ENCODE measurements around the gene INSC.
"Not testable (repeated sequence)": the region's sequence is repeated elsewhere in the genome, so short reads cannot be mapped to it uniquely, and the experiment has no call there.

The INSC gene, protein sequence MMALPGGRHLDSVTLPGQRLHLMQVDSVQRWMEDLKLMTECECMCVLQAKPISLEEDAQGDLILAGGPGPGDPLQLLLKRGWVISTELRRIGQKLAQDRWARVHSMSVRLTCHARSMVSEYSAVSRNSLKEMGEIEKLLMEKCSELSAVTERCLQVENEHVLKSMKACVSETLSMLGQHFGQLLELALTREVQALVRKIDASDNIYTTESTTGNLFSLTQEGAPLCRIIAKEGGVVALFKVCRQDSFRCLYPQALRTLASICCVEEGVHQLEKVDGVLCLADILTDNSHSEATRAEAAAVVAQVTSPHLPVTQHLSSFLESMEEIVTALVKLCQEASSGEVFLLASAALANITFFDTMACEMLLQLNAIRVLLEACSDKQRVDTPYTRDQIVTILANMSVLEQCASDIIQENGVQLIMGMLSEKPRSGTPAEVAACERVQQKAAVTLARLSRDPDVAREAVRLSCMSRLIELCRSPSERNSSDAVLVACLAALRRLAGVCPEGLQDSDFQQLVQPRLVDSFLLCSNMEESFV

GRCh38 chr11:15114501-15115475 is at the start of gene INSC:
TSS of gene INSC (plus strand) at chr11:15114923. CDS start at chr11:15149175, 34,252 bp downstream.
- DNase-seq: no peak

DNA sequence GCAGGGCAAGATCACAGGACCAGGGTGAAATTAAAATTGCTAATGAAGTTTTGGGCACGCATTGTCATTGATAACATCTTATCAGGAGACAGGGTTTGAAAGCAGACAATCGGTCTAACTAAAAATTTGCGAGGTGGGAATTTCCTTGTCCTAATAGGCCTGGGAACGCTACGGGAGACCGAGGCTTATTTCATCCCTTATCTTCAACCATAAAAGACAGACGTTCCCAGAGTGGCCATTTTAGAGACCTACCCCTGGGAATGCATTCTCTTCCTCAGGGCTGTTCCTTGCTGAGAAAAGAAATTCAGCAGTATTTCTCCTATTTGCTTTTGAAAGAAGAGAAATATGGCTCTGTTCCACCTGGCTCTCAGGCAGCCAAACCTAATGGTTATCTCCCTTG is 45.0 kb upstream of the INSC start:
- not testable (repeated sequence) for DNase-seq

DNA sequence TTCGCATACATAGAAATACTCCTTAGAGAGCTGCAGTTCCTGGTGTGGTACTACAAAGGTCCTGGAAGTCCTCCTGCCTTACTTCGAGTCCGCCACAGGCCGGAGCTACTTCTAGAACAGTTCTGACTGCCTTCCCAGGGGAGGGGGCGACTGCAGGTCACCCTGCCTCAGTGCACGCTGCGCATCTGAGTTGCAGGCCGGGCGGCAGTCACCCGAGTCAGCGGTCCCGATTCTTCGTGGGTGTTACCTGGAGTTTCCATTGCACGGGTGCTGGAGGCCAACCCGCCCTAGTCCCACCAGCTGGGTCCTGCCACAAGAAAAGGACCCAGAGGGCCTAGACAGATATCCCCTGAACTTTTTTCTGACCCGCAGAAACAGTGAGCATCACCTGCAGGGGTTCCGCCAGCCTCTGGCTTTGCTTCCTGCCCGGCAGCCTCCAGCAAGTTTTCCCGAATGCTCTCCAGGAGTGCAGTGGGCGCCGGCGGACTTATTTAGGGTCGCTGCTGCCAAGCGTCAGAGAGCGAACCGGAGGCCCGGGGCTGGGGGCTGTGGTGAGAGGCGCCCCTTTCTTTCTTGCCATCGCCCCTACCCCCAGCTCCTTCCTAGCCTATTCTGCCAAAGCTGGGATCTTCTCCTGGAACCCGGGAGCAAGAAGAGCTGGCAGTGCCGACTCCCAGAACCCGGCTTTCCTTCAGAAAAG is 43.0 kb upstream of the INSC start:
- no peak for DNase-seq

GRCh38 chr11:15072551-15073143 is 42.1 kb upstream of the INSC start:
- DNase-seq: no peak

DNA sequence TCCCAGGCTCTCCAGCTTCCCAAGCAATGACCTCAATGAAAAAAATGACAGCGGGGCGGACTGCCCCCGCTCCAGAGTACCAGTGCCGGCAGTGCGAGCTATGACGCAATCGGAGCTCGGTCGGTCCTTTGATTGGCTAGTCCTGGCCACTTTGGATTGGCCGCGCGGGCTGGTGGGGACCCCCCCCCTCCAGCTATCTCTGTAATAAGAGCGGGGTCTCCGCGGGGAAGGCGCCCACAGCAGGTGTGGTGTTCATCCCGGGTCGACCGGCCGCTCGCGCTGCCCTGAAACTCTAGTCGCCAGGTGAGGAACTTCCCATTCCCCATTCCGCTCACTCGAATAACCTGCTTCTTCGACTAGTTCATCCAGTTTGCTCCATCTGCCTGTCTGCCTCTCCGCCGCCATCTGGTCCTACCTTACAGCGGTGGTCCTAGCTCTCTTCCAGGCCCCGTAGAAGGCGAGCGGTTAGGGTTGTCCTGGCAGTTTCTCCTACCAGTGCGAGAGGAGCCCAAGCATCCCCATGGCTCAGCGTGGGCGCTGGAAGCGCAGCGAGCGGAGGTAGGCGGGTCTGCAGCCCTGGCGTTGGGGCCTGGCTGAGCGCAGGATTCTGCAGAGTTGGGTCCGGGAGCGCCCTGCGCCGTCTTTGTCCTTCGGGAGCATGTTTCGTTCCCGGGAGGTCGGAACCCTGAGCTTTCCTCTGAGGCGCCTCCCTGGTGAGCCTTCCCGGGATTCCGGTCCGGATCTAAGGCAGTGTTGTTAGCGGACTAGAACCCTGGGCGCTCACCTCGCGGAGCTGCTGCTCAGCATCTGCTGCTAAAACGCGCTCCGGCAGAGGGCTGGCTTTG is 41.1 kb upstream of the INSC start, which contains the start of gene CALCB:
CALCB (plus strand) TSS at position 233 of the 845 bp plus-strand sequence. CDS start 1,126 bp downstream, outside the sequence.
- peak; percentile 4 for DNase-seq

DNA sequence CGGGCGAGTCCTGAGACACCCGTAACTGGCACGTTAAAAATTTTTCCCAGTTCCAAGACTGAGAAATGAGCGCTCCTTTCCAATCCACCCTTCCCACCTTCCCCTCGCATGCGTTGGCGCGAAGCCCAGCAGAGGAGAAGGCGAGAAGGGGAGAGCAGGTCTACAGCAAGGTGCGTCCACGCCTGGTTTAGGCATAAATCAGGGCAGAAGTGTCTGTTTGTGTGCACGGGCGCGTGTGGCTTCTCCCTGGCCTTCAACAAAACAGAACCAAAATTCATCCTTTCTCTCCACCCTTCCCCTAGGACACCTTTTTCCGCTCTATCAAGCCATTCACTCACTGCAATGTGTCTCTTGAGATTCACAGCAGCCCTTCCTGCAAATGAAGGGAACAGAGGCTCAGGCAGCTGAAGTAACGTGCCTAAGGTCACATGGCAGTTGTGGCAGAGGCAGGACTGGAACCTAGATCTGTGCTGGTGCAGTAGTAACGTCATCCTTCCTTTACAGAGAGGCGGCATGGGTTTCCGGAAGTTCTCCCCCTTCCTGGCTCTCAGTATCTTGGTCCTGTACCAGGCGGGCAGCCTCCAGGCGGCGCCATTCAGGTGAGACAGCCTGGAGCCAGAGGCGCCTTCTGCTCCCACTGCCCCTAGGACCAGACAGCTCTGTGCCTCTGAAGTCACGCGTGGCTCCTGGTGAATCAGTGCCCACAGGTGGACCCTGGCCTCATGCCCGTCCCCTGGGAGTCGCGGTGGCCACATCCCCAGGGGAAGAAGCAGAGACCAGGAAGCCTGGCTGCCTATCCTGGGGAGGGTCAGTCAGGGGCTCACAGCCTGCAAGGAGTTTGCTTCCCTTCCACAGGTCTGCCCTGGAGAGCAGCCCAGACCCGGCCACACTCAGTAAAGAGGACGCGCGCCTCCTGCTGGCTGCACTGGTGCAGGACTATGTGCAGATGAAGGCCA is 40.2 kb upstream of the INSC start:
- peak; percentile 79 for DNase-seq

GRCh38 chr11:15075162-15075526 is 39.6 kb upstream of the INSC start:
- no peak for DNase-seq

- no peak for DNase-seq
These were observed 23.5 kb upstream of the INSC start for GRCh38 chr11:15091175-15091574.

DNA sequence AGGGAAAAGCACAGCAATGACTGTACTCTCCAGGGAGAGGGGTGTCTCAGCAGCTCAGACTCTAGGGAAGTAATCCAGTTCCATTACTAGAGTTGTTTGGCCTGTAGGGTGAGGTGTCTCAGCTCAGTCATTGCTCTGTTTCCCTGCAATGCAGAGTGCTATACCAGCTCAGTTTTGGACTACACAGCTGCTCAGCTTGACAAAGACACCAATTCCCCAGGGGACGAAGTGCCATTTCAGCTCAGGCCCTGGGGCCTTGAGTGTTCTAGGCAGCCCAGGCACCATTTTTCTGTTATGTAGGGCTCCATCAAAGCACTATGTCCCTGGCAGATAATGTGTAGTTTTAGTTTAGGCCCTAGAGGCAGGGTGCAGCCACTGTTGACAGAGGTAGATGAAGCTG is 23.1 kb upstream of the INSC start:
- DNase-seq: no peak

DNA sequence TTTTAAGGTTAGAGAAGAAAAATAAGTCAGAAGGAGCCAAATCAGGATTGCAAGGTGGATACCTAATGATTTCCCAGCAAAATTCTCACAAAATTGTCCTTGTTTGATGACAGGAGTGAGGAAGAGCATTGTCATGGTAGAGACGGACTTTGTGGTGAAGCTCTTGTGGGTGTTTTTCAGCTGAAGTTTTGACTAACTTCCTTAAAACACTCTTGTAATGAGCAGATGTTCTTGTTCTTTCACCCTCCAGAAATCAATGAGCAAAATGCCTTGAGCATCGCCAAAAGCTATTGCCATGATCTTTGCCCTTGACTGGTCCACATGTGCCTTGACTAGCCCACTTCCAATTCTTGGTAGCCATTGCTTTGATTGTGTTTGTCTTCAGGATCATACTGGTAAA is 21.3 kb upstream of the INSC start:
- DNase-seq: no peak

- DNase-seq: no peak
These were observed 18.9 kb upstream of the INSC start for GRCh38 chr11:15095736-15096228.

DNA sequence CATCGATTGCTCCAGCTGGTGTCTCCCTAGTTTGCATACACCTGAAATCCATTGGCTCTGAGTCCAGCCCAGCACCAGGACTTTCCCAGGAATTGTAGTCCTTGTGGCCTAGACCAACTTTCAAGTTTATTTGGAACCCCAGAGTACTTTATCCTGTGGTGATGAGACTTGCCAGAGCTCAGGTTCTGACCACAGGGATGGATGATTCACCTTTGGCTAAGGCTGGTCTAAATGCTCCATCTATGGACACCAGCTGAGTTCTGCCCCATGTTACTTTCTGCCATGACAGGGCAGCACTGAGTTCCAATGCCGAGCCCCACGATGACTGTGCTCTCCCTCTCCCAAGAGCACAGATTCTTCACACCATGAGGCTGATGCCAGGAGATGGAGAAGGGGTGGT is 17.3 kb upstream of the INSC start:
- DNase-seq: no peak

DNA sequence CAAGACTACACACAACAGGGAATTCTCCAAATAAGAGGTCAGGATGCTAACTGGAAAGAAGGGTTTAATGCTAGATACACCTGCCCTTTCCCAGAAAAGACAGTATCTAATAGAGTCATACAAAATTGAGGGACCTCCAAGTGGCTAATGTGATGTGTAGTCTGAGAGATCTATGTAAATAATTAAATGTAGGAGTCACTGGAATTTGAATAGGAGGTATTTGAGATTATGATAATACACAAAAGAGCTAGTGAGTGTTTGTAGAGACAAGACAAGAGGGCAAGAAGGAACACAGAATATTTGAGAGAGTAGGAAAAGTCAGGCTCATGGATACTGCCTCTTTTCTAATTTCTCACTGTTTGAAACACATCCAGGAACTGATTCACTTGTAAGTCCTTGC is 15.5 kb upstream of the INSC start:
- no peak for DNase-seq

GRCh38 chr11:15101072-15101709 is 13.5 kb upstream of the INSC start:
- peak; percentile 37 for DNase-seq

DNA sequence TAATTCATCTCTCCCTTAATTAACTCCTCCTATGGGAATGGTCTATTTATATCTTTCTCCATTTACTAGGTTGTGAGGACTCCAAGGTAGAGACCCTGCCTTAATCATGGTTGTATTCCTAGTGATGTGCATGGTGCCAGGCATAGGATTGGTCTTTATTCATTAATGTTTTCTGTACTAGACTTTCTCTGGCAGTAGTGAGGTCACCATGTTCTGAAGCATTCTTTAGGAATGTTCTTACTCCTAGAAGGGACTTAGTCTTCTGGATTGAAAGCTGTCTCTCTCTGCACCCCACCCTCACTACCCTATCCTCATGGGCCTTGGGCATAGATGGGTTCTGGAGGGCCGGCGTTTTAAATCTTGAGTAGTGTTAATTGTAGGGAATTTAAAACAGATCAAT is 10.6 kb upstream of the INSC start:
- DNase-seq: no peak

DNA sequence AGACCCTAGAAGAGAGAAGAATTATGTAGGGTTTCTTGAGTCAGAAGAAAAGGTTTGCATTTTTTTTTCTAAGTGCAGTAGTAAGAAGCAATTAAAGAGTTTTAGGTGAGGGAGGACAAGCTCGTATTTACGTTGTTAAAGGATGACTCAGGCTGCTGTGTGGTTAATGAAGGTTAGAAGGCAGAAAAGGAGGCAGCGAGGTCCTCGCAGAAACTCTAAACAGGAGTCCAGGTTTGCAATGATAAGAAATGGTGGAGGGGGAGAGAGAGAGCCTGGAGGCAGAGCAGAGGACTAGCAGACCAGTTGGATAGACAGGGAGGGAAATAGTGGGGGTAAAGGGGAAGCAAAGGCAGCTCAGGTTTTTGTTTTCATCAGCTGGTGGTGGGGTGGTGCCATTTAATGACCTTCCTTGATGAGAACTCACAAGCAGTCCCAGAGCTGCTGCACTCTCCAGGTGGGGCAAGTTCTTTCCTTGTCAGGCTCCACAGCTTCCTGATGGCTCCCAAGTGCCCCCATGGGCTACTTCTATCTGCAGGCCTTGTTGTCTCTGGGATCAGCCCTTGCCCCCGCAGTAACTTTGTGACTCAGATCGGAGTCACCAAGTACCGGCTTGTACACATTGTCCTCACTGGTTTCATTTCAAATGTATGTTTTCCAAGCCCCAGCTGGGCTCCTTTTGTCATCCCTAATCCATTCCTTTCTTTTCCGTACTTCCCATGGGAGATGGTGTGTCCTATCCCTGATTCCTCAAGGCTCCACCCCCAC is 8.3 kb upstream of the INSC start:
- DNase-seq: no peak

DNA sequence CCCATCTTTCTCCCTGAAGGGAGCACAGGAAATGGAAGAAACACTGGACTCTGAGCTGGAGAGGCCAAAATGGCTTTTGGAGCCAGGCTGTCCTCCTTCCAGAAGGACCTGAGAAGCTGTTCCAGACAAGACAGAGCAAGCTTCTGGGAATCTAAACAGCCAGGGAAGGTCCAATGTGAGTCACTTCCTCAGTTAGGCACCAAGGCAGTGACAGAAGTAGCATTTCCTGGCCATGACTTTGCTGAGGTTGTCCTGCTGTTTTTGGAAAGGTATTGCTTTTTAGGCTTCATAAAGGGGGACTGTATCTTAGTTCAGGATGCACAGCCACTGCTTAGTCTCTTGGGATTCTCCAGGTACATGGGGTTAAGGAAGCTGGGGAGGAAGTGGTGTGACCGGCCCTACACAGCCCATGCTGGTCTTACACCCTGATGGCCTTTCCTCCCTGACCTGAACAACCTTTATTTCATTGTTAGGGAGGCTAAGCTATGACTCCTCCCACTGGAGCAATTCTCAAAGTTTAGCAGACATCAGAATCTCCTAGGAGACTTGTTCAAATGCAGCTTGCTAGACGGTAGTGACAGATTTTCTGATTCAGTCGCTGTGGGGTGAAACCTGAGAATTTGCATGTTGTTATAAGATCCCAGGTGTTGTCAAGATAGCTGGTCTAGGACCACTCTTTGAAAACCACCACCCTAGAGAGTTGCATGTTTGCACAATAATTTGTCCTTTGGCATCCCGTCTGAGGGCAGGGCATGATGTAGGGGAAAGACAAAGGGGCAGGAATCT is 6.8 kb upstream of the INSC start:
- no peak for DNase-seq

- DNase-seq: no peak
These were observed 6.1 kb upstream of the INSC start for GRCh38 chr11:15108592-15109130.

Data from CD4-positive, alpha-beta T cell treated with Interleukin-21 for 1 hour (primary cell).